GM12878 (cell line): ENCODE results near the gene MAGI1. TPM values are rescaled to one million over a fixed set of nuclear protein-coding genes. Genes with fewer than 3 reads are reported as not detected.

Source experiments
- ATAC-seq: fragments of 200-7000 bp; cut with Tn5 transposase; 3 replicates; pipeline ENCODE4 v1.9.1; 2020; ENCODE audit warnings: mild to moderate bottlenecking, moderate library complexity
- BruUV-seq: library from RNA; stranded (reverse); fragments of 400-500 nt; replicated peaks from 2 replicates; lab custom pipeline; 2021; lab: Mats Ljungman, UMichigan
- CTCF ChIA-PET: fragments of 300-600 bp; sonication (Branson Sonifier 250); formaldehyde crosslinking; extraction: SDS; loops from one replicate; lab custom pipeline; 2021; ENCODE audit warnings: inconsistent platforms; lab: Yijun Ruan, JAX
- POLR2A ChIA-PET: fragments of 350-600 bp; formaldehyde crosslinking; extraction: SDS; loops from one replicate; lab custom pipeline; 2021; ENCODE audit warnings: inconsistent platforms; lab: Charles Lee
- RAD21 ChIA-PET: fragments of 300-600 bp; sonication (Branson Sonifier 250); formaldehyde crosslinking; loops from one replicate; lab custom pipeline; 2023; ENCODE audit warnings: antibody characterized with exemption; ENCODE audit not compliant: unreplicated experiment; lab: Charles Lee
- SMC1A ChIA-PET: fragments of 300-600 bp; sonication (Branson Sonifier 250); formaldehyde crosslinking; loops from one replicate; lab custom pipeline; 2023; ENCODE audit not compliant: unreplicated experiment, uncharacterized antibody; lab: Charles Lee
- DNase-seq: peaks from one replicate; pipeline ENCODE4 v3.0.0-alpha.2; 2011; ENCODE audit warnings: low read depth, low spot score
- FAIRE-seq: peaks from 3 replicates; lab custom pipeline; 2011; peaks lifted over from hg19 to GRCh38; lab: Jason Lieb, UNC
- H2AFZ ChIP-seq: 2 replicates; pipeline ENCODE4 v1.6.0; 2011; ENCODE audit warnings: low read depth, low read length, control low read depth; ENCODE audit not compliant: control insufficient read depth
- H3K27ac ChIP-seq: 2 replicates; pipeline ENCODE4 v1.5.1; 2011; ENCODE audit warnings: control low read depth; ENCODE audit not compliant: control insufficient read depth, insufficient read depth
- H3K27me3 ChIP-seq, 2 experiments: replicated peaks in 1 of 2; 2 replicates each; pipeline versions ENCODE4 v1.6.0 to v1.6.1; 2011; ENCODE audit warnings: low read length in 1 of 2; ENCODE audit not compliant: control insufficient read depth in 2 of 2, insufficient read depth in 2 of 2
- H3K36me3 ChIP-seq, 2 experiments: 2 replicates each; pipeline ENCODE4 v1.5.1; 2011; ENCODE audit warnings: low read length in 1 of 2; ENCODE audit not compliant: control insufficient read depth in 2 of 2, insufficient read depth in 2 of 2
- H3K4me1 ChIP-seq: 2 replicates; pipeline ENCODE4 v1.6.1; 2011; ENCODE audit warnings: mild to moderate bottlenecking, low read length, moderate library complexity, mixed read lengths; ENCODE audit not compliant: control insufficient read depth, insufficient read depth
- H3K4me2 ChIP-seq: 2 replicates; pipeline ENCODE4 v1.6.0; 2011; ENCODE audit warnings: control low read depth; ENCODE audit not compliant: control insufficient read depth, insufficient read depth
- H3K4me3 ChIP-seq: fragments of 200-600 bp; sonication (generic); 2 replicates; pipeline ENCODE4 v1.5.1; 2016
- H3K79me2 ChIP-seq: 2 replicates; pipeline ENCODE4 v1.6.0; 2011; ENCODE audit warnings: low read length; ENCODE audit not compliant: control insufficient read depth, insufficient read depth
- H3K9ac ChIP-seq: 2 replicates; pipeline ENCODE4 v1.8.0; 2011; ENCODE audit warnings: low read length, control low read depth, mixed read lengths; ENCODE audit not compliant: control insufficient read depth, insufficient read depth
- H3K9me3 ChIP-seq: replicated peaks from 3 replicates; pipeline ENCODE4 v1.5.1; 2011; ENCODE audit warnings: mild to moderate bottlenecking, low read length; ENCODE audit not compliant: control insufficient read depth, insufficient read depth
- H4K20me1 ChIP-seq: 2 replicates; pipeline ENCODE4 v1.6.0; 2011; ENCODE audit not compliant: control insufficient read depth, insufficient read depth
- BACH1 ChIP-seq: fragments of 450-650 bp; IDR thresholded peaks from 2 replicates; pipeline ENCODE4 v1.6.1; 2017; ENCODE audit warnings: mild to moderate bottlenecking, borderline replicate concordance
- BCL11A ChIP-seq: IDR thresholded peaks from 2 replicates; pipeline ENCODE4 v1.6.1; 2011; ENCODE audit warnings: low read depth, low read length
- ESRRA ChIP-seq: IDR thresholded peaks from 2 replicates; pipeline ENCODE4 v1.6.1; 2012; ENCODE audit warnings: mild to moderate bottlenecking, low read length, improper control_type of control experiment
- HCFC1 ChIP-seq: fragments of 150-350 bp; IDR thresholded peaks from 2 replicates; pipeline ENCODE4 v1.6.1; 2014; ENCODE audit warnings: low read length
- SIX5 ChIP-seq: IDR thresholded peaks from 2 replicates; pipeline ENCODE4 v1.6.1; 2011; ENCODE audit warnings: mild to moderate bottlenecking, low read depth, low read length, moderate library complexity; ENCODE audit not compliant: severe bottlenecking
- SMARCA5 ChIP-seq: fragments of 450-650 bp; IDR thresholded peaks from 2 replicates; pipeline ENCODE4 v1.6.1; 2017; ENCODE audit warnings: mild to moderate bottlenecking
- ZBED1 ChIP-seq: IDR thresholded peaks from 2 replicates; pipeline ENCODE4 v1.6.1; 2016; ENCODE audit warnings: borderline replicate concordance
- ZNF217 ChIP-seq: fragments of 450-650 bp; IDR thresholded peaks from 2 replicates; pipeline ENCODE4 v1.6.1; 2017; ENCODE audit warnings: antibody characterized with exemption, mild to moderate bottlenecking
- WGBS: methylation state at CpG from one replicate; pipeline ENCODE4 v1.1.6; 2016; ENCODE audit warnings: low lambda C conversion rate; ENCODE audit not compliant: insufficient replicate concordance, insufficient coverage; ENCODE audit errors: missing lambda C conversion rate; 5-methylcytosine and 5-hydroxymethylcytosine counted together
- in situ Hi-C: fragments of 300-500 bp; cut with MboI; formaldehyde crosslinking; loops from 9 replicates; pipeline ENCODE4 v1.14.3; 2018; ENCODE audit warnings: mixed read lengths
- intact Hi-C: fragments of 100-400 bp; cut with micrococcal nuclease; formaldehyde crosslinking; loops from one replicate; pipeline ENCODE4 v1.14.2; 2022; ENCODE audit not compliant: unreplicated experiment
- polyA plus RNA-seq, 11 experiments: library from polyadenylated mRNA; depleted of rRNA in 4 of 11; unstranded in 6 of 11; stranded (reverse) in 5 of 11; fragments of >200 nt; fragmentation: Nextera tagmentation in 4 of 11; fragmentation: Illumina TruSeq in 1 of 11; extraction: Ambion mirVana in 4 of 11; extraction: Trizol in 1 of 11; gene quantifications; 1 replicate in 1 of 11; 2 replicates in 10 of 11; pipeline versions ENCODE4 v1.2.1 to v1.2.3, GENCODE V29; 2011 to 2016; ENCODE audit warnings: inconsistent platforms in 2 of 11, missing spikeins in 2 of 11, low read depth in 1 of 11
- total RNA-seq, 4 experiments: library from RNA; depleted of rRNA in 3 of 4; stranded (reverse); fragments of >200 nt in 3 of 4; fragmentation: Illumina TruSeq in 1 of 4; extraction: Trizol in 1 of 4; gene quantifications; 2 replicates each; pipeline versions ENCODE4 v1.2.1 to v1.2.3, GENCODE V29; 2013 to 2021
- TF ChIP-seq, protein P1 (sequence below): IDR thresholded peaks from 2 replicates; pipeline ENCODE4 v1.6.1; 2011; ENCODE audit warnings: low read depth, low read length, improper control_type of control experiment, borderline replicate concordance
- TF ChIP-seq, protein P2 (sequence below): fragments of 450-650 bp; IDR thresholded peaks from 2 replicates; pipeline ENCODE4 v1.6.1; 2017; ENCODE audit warnings: borderline replicate concordance

The MAGI1 gene
- total and polyA plus RNA-seq, 10 of the 15 experiments (the other 5 are each of a cell fraction or from before 2014, with no cell fraction given), result 0.02 to 3.3 (median 0.29) TPM; not detected in 1

DNA sequence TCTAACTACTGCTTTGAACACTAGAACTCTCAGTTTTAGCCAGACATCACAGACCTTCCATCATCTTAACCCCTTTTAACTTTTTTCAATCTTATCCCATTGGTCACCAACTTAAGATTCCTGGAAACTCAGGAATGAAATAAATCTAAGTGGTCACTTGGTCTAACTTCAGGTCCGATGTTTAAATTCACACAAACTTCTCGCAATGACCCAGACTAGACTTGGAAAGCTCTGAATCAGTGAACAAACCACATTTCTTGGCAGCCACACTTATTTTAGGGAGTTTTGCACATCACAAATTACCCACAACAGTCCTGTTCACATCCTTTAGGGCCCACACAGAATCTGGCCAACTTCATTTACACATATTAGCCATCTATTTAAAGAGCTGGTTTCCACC is 118.9 kb downstream of the MAGI1 start:
- no peak overlapping the region for H2AFZ ChIP-seq
- H4K20me1 ChIP-seq, result no peaks in the 10 kb centered on the region
- no peaks in the 10 kb centered on the region for H3K9me3 ChIP-seq
- no peak for ATAC-seq
- H3K4me2 ChIP-seq, result no peak overlapping the region
- POLR2A ChIA-PET, result no interaction called here
- CTCF ChIA-PET, result no interaction called here
- RAD21 ChIA-PET, result no interaction called here
- H3K9ac ChIP-seq, result no peak overlapping the region
- no peak for FAIRE-seq
- intact Hi-C loops, result no loop called here
- H3K4me1 ChIP-seq, result no peaks in the 10 kb centered on the region
- SMC1A ChIA-PET, result no interaction called here
- H3K27ac ChIP-seq, result no peak overlapping the region
- no peaks in the 10 kb centered on the region for H3K79me2 ChIP-seq
- no peak for DNase-seq
- no TSS peak for BruUV-seq
- no peaks in the 10 kb centered on the region for H3K27me3 ChIP-seq
- TF ChIP-seq SMARCA5 (no peak), ZBED1 (no peak)
- TF ChIP-seq, protein P1, sequence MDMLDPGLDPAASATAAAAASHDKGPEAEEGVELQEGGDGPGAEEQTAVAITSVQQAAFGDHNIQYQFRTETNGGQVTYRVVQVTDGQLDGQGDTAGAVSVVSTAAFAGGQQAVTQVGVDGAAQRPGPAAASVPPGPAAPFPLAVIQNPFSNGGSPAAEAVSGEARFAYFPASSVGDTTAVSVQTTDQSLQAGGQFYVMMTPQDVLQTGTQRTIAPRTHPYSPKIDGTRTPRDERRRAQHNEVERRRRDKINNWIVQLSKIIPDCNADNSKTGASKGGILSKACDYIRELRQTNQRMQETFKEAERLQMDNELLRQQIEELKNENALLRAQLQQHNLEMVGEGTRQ, result no peak
- in situ Hi-C loops, result no loop called here
- WGBS, result 27% methylated on average over 2 of the region's 2 CpGs
- no peaks in the 10 kb centered on the region for H3K36me3 ChIP-seq
- no peak overlapping the region for H3K4me3 ChIP-seq

DNA sequence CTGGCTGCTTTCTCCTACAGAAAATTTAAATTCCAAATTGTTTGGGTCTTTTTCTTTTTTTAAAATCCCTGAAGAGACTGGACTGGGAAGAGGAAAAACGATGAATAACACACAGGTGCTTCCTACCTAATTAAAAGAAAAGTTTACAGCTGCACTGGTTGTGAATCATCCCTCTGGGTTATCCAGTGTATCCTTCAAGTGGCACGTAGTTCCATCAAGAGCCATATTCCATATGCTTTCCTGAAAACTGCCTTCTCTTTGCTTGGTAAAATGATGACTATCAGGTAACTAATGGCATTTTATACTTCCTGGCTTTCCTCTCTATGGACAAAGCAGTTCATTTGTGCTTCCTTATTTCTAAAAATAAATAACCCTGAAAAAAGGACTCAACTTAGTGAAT is 123.2 kb downstream of the MAGI1 start:
- ATAC-seq (no peak), DNase-seq (no peak), FAIRE-seq (no peak)
- Histone ChIP-seq H3K4me1 (no peaks in the 10 kb centered on the region), H4K20me1 (no peaks in the 10 kb centered on the region), H2AFZ (no peak overlapping the region), H3K4me2 (no peak overlapping the region), H3K4me3 (no peak overlapping the region), H3K9me3 (no peaks in the 10 kb centered on the region), H3K27me3 (no peaks in the 10 kb centered on the region), H3K27ac (no peak overlapping the region), H3K36me3 (no peaks in the 10 kb centered on the region), H3K9ac (no peak overlapping the region), H3K79me2 (no peaks in the 10 kb centered on the region)
- SMC1A ChIA-PET, result no interaction called here
- RAD21 ChIA-PET, result no interaction called here
- BruUV-seq, result no TSS peak
- POLR2A ChIA-PET, result no interaction called here
- intact Hi-C loops (no loop called here), in situ Hi-C loops (no loop called here)
- CTCF ChIA-PET, result no interaction called here
- 0% methylated on average over 2 of the region's 2 CpGs for WGBS
- TF ChIP-seq, protein P2, sequence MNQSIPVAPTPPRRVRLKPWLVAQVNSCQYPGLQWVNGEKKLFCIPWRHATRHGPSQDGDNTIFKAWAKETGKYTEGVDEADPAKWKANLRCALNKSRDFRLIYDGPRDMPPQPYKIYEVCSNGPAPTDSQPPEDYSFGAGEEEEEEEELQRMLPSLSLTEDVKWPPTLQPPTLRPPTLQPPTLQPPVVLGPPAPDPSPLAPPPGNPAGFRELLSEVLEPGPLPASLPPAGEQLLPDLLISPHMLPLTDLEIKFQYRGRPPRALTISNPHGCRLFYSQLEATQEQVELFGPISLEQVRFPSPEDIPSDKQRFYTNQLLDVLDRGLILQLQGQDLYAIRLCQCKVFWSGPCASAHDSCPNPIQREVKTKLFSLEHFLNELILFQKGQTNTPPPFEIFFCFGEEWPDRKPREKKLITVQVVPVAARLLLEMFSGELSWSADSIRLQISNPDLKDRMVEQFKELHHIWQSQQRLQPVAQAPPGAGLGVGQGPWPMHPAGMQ, result no peak
- TF ChIP-seq BCL11A (no peak), ZNF217 (no peak), HCFC1 (no peak), ESRRA (no peak), BACH1 (no peak), SIX5 (no peak)
